Central memory CD8-positive, alpha-beta T cell (primary cell): Measurements from ENCODE around the gene PRRT4.

Experiments used
- ATAC-seq: fragments of 150-1000 bp; cut with Tn5 transposase; replicated peaks from 2 replicates; pipeline ENCODE4 v1.10.0; 2022; ENCODE audit warnings: mild to moderate bottlenecking, moderate FRiP score, moderate number of reproducible peaks; ENCODE audit not compliant: poor library complexity, severe bottlenecking; ENCODE audit errors: extremely low read depth
- DNase-seq, 2 donors: peaks; one replicate each; pipeline ENCODE4 v3.0.0; 2021; ENCODE audit warnings: low spot score in 2 of 2
- H3K27ac Mint-ChIP-seq: one replicate; pipeline ENCODE4 v1.8.0; 2022; ENCODE audit warnings: low read depth, mild to moderate bottlenecking, moderate library complexity, mixed read lengths
- H3K27me3 Mint-ChIP-seq: one replicate; pipeline ENCODE4 v1.8.0; 2022; ENCODE audit warnings: mixed read lengths
- H3K36me3 Mint-ChIP-seq: one replicate; pipeline ENCODE4 v1.8.0; 2022; ENCODE audit warnings: mild to moderate bottlenecking, moderate library complexity, mixed read lengths; ENCODE audit not compliant: insufficient read depth
- H3K4me1 Mint-ChIP-seq: one replicate; pipeline ENCODE4 v1.8.0; 2022; ENCODE audit warnings: mixed read lengths
- H3K4me3 Mint-ChIP-seq: one replicate; pipeline ENCODE4 v1.8.0; 2022; ENCODE audit warnings: mild to moderate bottlenecking, moderate library complexity, mixed read lengths
- H3K9me3 Mint-ChIP-seq: one replicate; pipeline ENCODE4 v1.8.0; 2022; ENCODE audit warnings: mixed read lengths

The PRRT4 gene

GRCh38 chr7:128344431-128344774 is 17.1 kb downstream of the PRRT4 start:
- Mint-ChIP-seq H3K9me3 (no peaks in the 10 kb centered on the region), H3K27me3 (peaks cover 23% of the 10 kb centered on the region), H3K27ac (no peak overlapping the region), H3K36me3 (no peaks in the 10 kb centered on the region), H3K4me1 (peaks cover 23% of the 10 kb centered on the region), H3K4me3 (peak overlapping the region; percentile 93)
- no peak for ATAC-seq
- DNase-seq: no peak

- ATAC-seq (peak; percentile 94), DNase-seq (peak; percentile 76 to 85)
- H3K27me3 Mint-ChIP-seq: peaks cover 16% of the 10 kb centered on the region
Measured at GRCh38 chr7:128343554-128344430, 17.7 kb downstream of the PRRT4 start, which contains the start of gene RBM28. Gene RBM28, minus strand, starts transcription at chr7:128343908. Its CDS starts 115 bp downstream, at chr7:128343793.

GRCh38 chr7:128341733-128342132 is 19.8 kb downstream of the PRRT4 start:
- peaks cover 21% of the 10 kb centered on the region for H3K36me3 Mint-ChIP-seq
- ATAC-seq (no peak), DNase-seq (no peak)
- H3K4me3 Mint-ChIP-seq: peak overlapping the region; percentile 93
- H3K4me1 Mint-ChIP-seq: peaks cover 23% of the 10 kb centered on the region
- H3K27me3 Mint-ChIP-seq: no peaks in the 10 kb centered on the region
- no peak overlapping the region for H3K27ac Mint-ChIP-seq
- no peaks in the 10 kb centered on the region for H3K9me3 Mint-ChIP-seq

More at GRCh38 chr7:128343554-128344430, 17.7 kb downstream of the PRRT4 start, which contains the start of gene RBM28:
- Mint-ChIP-seq H3K36me3 (peaks cover 3% of the 10 kb centered on the region), H3K27ac (peak within 1 kb of the TSS; percentile 57), H3K4me1 (peaks cover 23% of the 10 kb centered on the region), H3K9me3 (no peaks in the 10 kb centered on the region), H3K4me3 (peak within 1 kb of the TSS; percentile 93)

GRCh38 chr7:128335730-128336129 is 25.8 kb downstream of the PRRT4 start:
- H3K4me3 Mint-ChIP-seq: no peak overlapping the region

GRCh38 chr7:128324368-128324680 is 37.2 kb downstream of the PRRT4 start:
- no peak for DNase-seq
- Mint-ChIP-seq H3K4me3 (no peak overlapping the region), H3K27ac (no peak overlapping the region), H3K4me1 (peaks cover 27% of the 10 kb centered on the region), H3K9me3 (no peaks in the 10 kb centered on the region), H3K36me3 (peaks cover 39% of the 10 kb centered on the region), H3K27me3 (no peaks in the 10 kb centered on the region)
- no peak for ATAC-seq

More at GRCh38 chr7:128335730-128336129, 25.8 kb downstream of the PRRT4 start:
- H3K9me3 Mint-ChIP-seq: no peaks in the 10 kb centered on the region
- peaks cover under 1% of the 10 kb centered on the region for H3K4me1 Mint-ChIP-seq
- no peak overlapping the region for H3K27ac Mint-ChIP-seq
- no peaks in the 10 kb centered on the region for H3K27me3 Mint-ChIP-seq
- ATAC-seq (no peak), DNase-seq (no peak)
- H3K36me3 Mint-ChIP-seq: peaks cover 63% of the 10 kb centered on the region

GRCh38 chr7:128323459-128324367 is 37.8 kb downstream of the PRRT4 start:
- H3K4me1 Mint-ChIP-seq: peaks cover 33% of the 10 kb centered on the region
- H3K36me3 Mint-ChIP-seq: peaks cover 37% of the 10 kb centered on the region
- H3K4me3 Mint-ChIP-seq: no peak overlapping the region
- ATAC-seq (no peak), DNase-seq (no peak)
- peak overlapping the region; percentile 6 for H3K27ac Mint-ChIP-seq
- H3K27me3 Mint-ChIP-seq: no peaks in the 10 kb centered on the region
- no peaks in the 10 kb centered on the region for H3K9me3 Mint-ChIP-seq

- H3K36me3 Mint-ChIP-seq: peaks cover 36% of the 10 kb centered on the region
- H3K27me3 Mint-ChIP-seq: no peaks in the 10 kb centered on the region
- no peaks in the 10 kb centered on the region for H3K9me3 Mint-ChIP-seq
- ATAC-seq (no peak), DNase-seq (no peak)
- H3K4me3 Mint-ChIP-seq: no peak overlapping the region
- peak overlapping the region; percentile 6 for H3K27ac Mint-ChIP-seq
- H3K4me1 Mint-ChIP-seq: peaks cover 38% of the 10 kb centered on the region
Measured at GRCh38 chr7:128323040-128323439, 38.5 kb downstream of the PRRT4 start.

- peak in 1 of 2 donors; percentile 23 for DNase-seq
- peak; percentile 40 for ATAC-seq
- Mint-ChIP-seq H3K4me1 (peaks cover 38% of the 10 kb centered on the region), H3K36me3 (peaks cover 39% of the 10 kb centered on the region), H3K27ac (peak overlapping the region; percentile 81), H3K9me3 (no peaks in the 10 kb centered on the region), H3K27me3 (no peaks in the 10 kb centered on the region), H3K4me3 (peak overlapping the region; percentile 47)
Measured at GRCh38 chr7:128322040-128322643, 39.3 kb downstream of the PRRT4 start.

GRCh38 chr7:128321044-128321422 is 40.5 kb downstream of the PRRT4 start:
- peaks cover 42% of the 10 kb centered on the region for H3K36me3 Mint-ChIP-seq
- peak overlapping the region; percentile 81 for H3K27ac Mint-ChIP-seq
- no peaks in the 10 kb centered on the region for H3K27me3 Mint-ChIP-seq

GRCh38 chr7:128318691-128319090 is 42.8 kb downstream of the PRRT4 start:
- peaks cover 41% of the 10 kb centered on the region for H3K36me3 Mint-ChIP-seq
- ATAC-seq: no peak

More at GRCh38 chr7:128321044-128321422, 40.5 kb downstream of the PRRT4 start:
- H3K4me1 Mint-ChIP-seq: peaks cover 38% of the 10 kb centered on the region
- no peak for DNase-seq
- peak overlapping the region; percentile 62 for H3K4me3 Mint-ChIP-seq
- no peaks in the 10 kb centered on the region for H3K9me3 Mint-ChIP-seq
- ATAC-seq: peak; percentile 33

GRCh38 chr7:128311013-128311412 is 50.5 kb downstream of the PRRT4 start:
- Mint-ChIP-seq H3K4me3 (no peak overlapping the region), H3K27ac (no peak overlapping the region), H3K36me3 (peaks cover 57% of the 10 kb centered on the region), H3K27me3 (no peaks in the 10 kb centered on the region), H3K9me3 (no peaks in the 10 kb centered on the region), H3K4me1 (peaks cover 23% of the 10 kb centered on the region)
- ATAC-seq (no peak), DNase-seq (no peak)

More at GRCh38 chr7:128318691-128319090, 42.8 kb downstream of the PRRT4 start:
- no peak for DNase-seq
- Mint-ChIP-seq H3K27me3 (no peaks in the 10 kb centered on the region), H3K4me1 (peaks cover 55% of the 10 kb centered on the region), H3K9me3 (no peaks in the 10 kb centered on the region), H3K27ac (peak overlapping the region; percentile 81), H3K4me3 (no peak overlapping the region)

- ATAC-seq: no peak
- no peaks in the 10 kb centered on the region for H3K9me3 Mint-ChIP-seq
- DNase-seq: no peak
- H3K36me3 Mint-ChIP-seq: peaks cover 55% of the 10 kb centered on the region
- no peaks in the 10 kb centered on the region for H3K27me3 Mint-ChIP-seq
- H3K4me1 Mint-ChIP-seq: peaks cover 18% of the 10 kb centered on the region
- no peak overlapping the region for H3K27ac Mint-ChIP-seq
- H3K4me3 Mint-ChIP-seq: no peak overlapping the region
Measured at GRCh38 chr7:128310499-128310898, 51.0 kb downstream of the PRRT4 start.
